ENCODE results near the gene C11orf98.

- TF ChIP-seq CTCF (IDR thresholded peaks at IDR 0.05) (no peak), EP300 (IDR thresholded peaks at IDR 0.05) (no peak)
Observed at GRCh38 chr11:62702246-62702645, 37.2 kb upstream of the C11orf98 start.
